Subcutaneous adipose tissue (tissue), 4 donors: Measurements from ENCODE around the gene DOCK7. TPM values are rescaled to one million over a fixed set of nuclear protein-coding genes. Genes with fewer than 3 reads are reported as not detected.

Experiments
- total RNA-seq, 4 donors: library from RNA; depleted of rRNA; stranded (reverse); fragments of >200 nt; gene quantifications; one replicate each; pipeline ENCODE4 v1.1.0, GENCODE V29; 2016
- TF ChIP-seq, protein P1 (sequence below): fragments of 450-650 bp; IDR thresholded peaks from one replicate; pipeline ENCODE4 v1.5.1; 2016; ENCODE audit warnings: low read depth, mild to moderate bottlenecking, control low read depth, antibody characterized with exemption, moderate library complexity

The DOCK7 gene
- total RNA-seq, 4 donors from 2014 or later, result 36.7 to 65.4 (median 59.7) TPM

DNA sequence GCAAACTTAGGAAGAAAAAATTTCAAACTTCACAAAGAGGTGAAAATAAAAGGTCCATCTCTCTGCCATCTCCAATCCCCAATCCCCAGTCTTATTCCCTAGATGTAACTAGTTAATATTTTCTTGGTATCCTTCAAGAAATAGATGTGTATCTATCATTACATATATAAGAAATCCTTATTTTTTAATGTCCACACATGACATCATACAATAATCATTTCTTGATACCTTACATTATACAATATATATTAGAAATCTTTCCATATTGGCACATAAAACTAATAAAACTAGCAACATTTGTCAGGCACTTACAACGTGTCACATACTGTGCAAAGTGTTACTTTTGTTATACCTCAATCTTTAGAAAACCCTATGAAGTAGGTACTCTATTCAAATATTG lies 16.2 kb downstream of the DOCK7 start:
- TF ChIP-seq, protein P1, sequence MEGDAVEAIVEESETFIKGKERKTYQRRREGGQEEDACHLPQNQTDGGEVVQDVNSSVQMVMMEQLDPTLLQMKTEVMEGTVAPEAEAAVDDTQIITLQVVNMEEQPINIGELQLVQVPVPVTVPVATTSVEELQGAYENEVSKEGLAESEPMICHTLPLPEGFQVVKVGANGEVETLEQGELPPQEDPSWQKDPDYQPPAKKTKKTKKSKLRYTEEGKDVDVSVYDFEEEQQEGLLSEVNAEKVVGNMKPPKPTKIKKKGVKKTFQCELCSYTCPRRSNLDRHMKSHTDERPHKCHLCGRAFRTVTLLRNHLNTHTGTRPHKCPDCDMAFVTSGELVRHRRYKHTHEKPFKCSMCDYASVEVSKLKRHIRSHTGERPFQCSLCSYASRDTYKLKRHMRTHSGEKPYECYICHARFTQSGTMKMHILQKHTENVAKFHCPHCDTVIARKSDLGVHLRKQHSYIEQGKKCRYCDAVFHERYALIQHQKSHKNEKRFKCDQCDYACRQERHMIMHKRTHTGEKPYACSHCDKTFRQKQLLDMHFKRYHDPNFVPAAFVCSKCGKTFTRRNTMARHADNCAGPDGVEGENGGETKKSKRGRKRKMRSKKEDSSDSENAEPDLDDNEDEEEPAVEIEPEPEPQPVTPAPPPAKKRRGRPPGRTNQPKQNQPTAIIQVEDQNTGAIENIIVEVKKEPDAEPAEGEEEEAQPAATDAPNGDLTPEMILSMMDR, result no peak

GRCh38 chr1:62654744-62655143 lies 33.4 kb downstream of the DOCK7 start:
- TF ChIP-seq, protein P1, result no peak

DNA sequence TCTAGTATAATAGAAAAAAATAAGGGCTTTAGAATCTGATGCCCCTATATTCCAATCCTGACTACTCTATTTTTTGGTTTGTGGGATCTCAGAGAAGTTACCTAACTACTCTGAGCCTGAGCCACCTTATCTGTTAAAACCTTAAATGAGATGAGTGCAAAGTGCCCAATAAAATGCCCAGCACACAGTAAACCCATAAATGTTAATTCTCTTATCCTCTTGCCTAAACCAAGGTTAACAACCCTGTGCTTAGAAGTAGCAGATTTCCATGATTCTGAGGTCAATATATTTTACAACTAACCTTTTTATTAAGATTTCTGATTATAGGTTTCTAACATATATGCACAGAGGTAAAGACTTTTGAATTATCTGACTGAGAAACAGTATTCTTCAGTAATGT lies 35.8 kb downstream of the DOCK7 start:
- TF ChIP-seq, protein P1, result no peak

- TF ChIP-seq, protein P1, result no peak
Measured at GRCh38 chr1:62643283-62643682, 44.9 kb downstream of the DOCK7 start.

GRCh38 chr1:62637392-62638105 lies 50.6 kb downstream of the DOCK7 start:
- TF ChIP-seq, protein P1, result no peak

DNA sequence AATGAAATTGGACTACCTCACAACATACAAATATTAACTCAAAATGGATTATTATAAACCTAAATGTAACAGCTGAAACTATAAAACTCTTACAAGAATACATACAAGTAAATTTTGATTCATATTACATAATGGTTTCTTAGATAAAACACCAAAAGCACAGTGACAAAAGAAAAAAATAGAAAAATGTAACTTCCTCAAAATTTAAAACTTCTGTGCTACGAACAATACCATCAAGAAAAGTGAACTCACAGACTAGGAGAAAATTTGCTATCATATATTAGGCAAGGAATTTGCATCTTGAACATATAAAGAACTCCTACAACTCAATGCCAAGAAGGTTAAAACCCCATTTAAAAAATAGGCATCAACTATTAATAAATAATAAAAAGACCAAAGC lies 59.7 kb downstream of the DOCK7 start:
- TF ChIP-seq, protein P1, result no peak

GRCh38 chr1:62625415-62625814 lies 62.8 kb downstream of the DOCK7 start:
- TF ChIP-seq, protein P1, result no peak
